ENCODE results near the gene DUSP6.

DNA sequence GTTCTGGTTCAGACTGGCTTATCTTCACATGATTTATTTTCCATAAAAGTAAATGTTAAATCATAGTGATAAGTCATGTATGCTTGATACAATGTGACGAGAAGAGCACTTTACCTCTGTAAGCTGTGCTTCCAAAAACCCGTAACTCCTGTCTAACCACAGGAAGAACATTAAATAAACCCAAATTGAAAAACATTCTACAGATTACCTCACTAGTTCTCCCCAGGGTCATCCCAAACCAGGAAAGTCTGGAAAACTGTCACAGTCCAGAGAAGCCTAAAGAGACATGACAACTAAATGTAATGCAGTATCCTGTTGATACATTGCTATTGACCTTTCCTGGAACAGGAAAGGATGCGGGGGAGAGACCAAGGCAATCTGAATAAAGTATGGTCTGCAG is 32.5 kb upstream of the DUSP6 start:
- TF ChIP-seq EZH2 (IDR thresholded peaks at IDR 0.05; ENCODE audit: borderline replicate concordance, insufficient read depth, low read depth, low read length, poor library complexity, severe bottlenecking), result no peak
- TF ChIP-seq, protein P1, sequence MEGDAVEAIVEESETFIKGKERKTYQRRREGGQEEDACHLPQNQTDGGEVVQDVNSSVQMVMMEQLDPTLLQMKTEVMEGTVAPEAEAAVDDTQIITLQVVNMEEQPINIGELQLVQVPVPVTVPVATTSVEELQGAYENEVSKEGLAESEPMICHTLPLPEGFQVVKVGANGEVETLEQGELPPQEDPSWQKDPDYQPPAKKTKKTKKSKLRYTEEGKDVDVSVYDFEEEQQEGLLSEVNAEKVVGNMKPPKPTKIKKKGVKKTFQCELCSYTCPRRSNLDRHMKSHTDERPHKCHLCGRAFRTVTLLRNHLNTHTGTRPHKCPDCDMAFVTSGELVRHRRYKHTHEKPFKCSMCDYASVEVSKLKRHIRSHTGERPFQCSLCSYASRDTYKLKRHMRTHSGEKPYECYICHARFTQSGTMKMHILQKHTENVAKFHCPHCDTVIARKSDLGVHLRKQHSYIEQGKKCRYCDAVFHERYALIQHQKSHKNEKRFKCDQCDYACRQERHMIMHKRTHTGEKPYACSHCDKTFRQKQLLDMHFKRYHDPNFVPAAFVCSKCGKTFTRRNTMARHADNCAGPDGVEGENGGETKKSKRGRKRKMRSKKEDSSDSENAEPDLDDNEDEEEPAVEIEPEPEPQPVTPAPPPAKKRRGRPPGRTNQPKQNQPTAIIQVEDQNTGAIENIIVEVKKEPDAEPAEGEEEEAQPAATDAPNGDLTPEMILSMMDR (IDR thresholded peaks at IDR 0.05), result no peak
